Measurements from ENCODE around the gene GABRG2. TPM values are rescaled to one million over a fixed set of nuclear protein-coding genes. Genes with fewer than 3 reads are reported as not detected.

The GABRG2 gene
- total and polyA plus RNA-seq, 2 donors (not counting 3 experiments of a cell fraction or from before 2014, with no cell fraction given): not detected

GRCh38 chr5:162119801-162120200 is 52.2 kb downstream of the GABRG2 start:
- POLR2A ChIA-PET: no interaction called here
- no peak for FAIRE-seq

More at GRCh38 chr5:162119801-162120200, 52.2 kb downstream of the GABRG2 start:
- intact Hi-C loops (cut with micrococcal nuclease) (no loop called here), dilution Hi-C loops (cut with MboI; ENCODE audit: extremely low pct_ligation_motif_present, low sequenced_read_pairs) (no loop called here)
- no peaks in the 10 kb centered on the region for H3K79me2 ChIP-seq (ENCODE audit: control insufficient read depth, insufficient read depth, low read length)
- no peaks in the 10 kb centered on the region for H3K4me1 ChIP-seq (ENCODE audit: control insufficient read depth, extremely low read depth, insufficient read depth, low read length)
- BruUV-seq (replicated peaks): no TSS peak
- DNase-seq (ENCODE audit: low read depth, low spot score): no peak
- no peak overlapping the region for H3K4me3 ChIP-seq (replicated peaks in 1 of 3; ENCODE audit: insufficient read depth in 1 of 3, low read depth in 1 of 3, low read length in 3 of 3)
- TF ChIP-seq POLR2AphosphoS5 (IDR thresholded peaks at IDR 0.05; ENCODE audit: insufficient read depth, low read depth, low read length) (no peak), JUN (IDR thresholded peaks at IDR 0.05; ENCODE audit: borderline replicate concordance, insufficient read depth, insufficient read length, low read depth) (no peak), GATA2 (IDR thresholded peaks at IDR 0.05; ENCODE audit: insufficient read depth, insufficient read length, low read depth, low read length) (no peak), EZH2 (IDR thresholded peaks at IDR 0.05; ENCODE audit: borderline replicate concordance, low read depth, low read length, severe bottlenecking) (no peak), POLR2A (IDR thresholded peaks at IDR 0.05; ENCODE audit: low read depth, low read length) (no peak), MAX (IDR thresholded peaks at IDR 0.05; ENCODE audit: insufficient read depth, insufficient read length) (no peak), CTCF (IDR thresholded peaks at IDR 0.05; ENCODE audit: extremely low read depth in 1 of 2, insufficient read depth in 1 of 2, low read depth in 1 of 2, low read length in 2 of 2) (no peak)
- H3K9ac ChIP-seq (replicated peaks; ENCODE audit: extremely low read depth, insufficient read depth, low read length): no peak overlapping the region
- CTCF ChIA-PET: no interaction called here
- H4K20me1 ChIP-seq (replicated peaks; ENCODE audit: control insufficient read depth, extremely low read depth, insufficient read depth, low read length): no peaks in the 10 kb centered on the region
- H3K4me2 ChIP-seq (ENCODE audit: insufficient read depth, low read length): no peak overlapping the region
- H3K27ac ChIP-seq (ENCODE audit: insufficient read depth, low read depth, low read length): no peak overlapping the region
- no peaks in the 10 kb centered on the region for H3K9me1 ChIP-seq (replicated peaks; ENCODE audit: control insufficient read depth, extremely low read depth, insufficient read depth, low read length)
- no peaks in the 10 kb centered on the region for H3K27me3 ChIP-seq (ENCODE audit: control insufficient read depth in 2 of 2, insufficient read depth in 2 of 2, low read length in 2 of 2)
- no peaks in the 10 kb centered on the region for H3K36me3 ChIP-seq (ENCODE audit: control insufficient read depth in 2 of 2, extremely low read depth in 1 of 2, insufficient read depth in 2 of 2, low read length in 2 of 2)
- no peaks in the 10 kb centered on the region for H3K9me3 ChIP-seq (replicated peaks; ENCODE audit: control insufficient read depth, insufficient read depth, low read length)
- H2AFZ ChIP-seq (ENCODE audit: low read depth, low read length): no peak overlapping the region
